Calu3 (cell line): ENCODE measurements around the gene MIDN. TPM values are rescaled to one million over a fixed set of nuclear protein-coding genes. Genes with fewer than 3 reads are reported as not detected.

Experiments used
- BruUV-seq: library from RNA; stranded (reverse); fragments of 400-500 nt; replicated peaks from 2 replicates; lab custom pipeline; 2021; lab: Mats Ljungman, UMichigan
- CTCF ChIA-PET: fragments of 300-600 bp; sonication (Branson Sonifier 250); formaldehyde crosslinking; loops from one replicate; lab custom pipeline; 2022; ENCODE audit warnings: antibody characterized with exemption; lab: Charles Lee
- DNase-seq: peaks from one replicate; pipeline ENCODE4 v3.0.0; 2022
- H3K27ac Mint-ChIP-seq: one replicate; pipeline ENCODE4 v1.8.0; 2022; ENCODE audit warnings: mixed read lengths; ENCODE audit not compliant: unreplicated experiment
- H3K27me3 Mint-ChIP-seq: one replicate; pipeline ENCODE4 v1.8.0; 2022; ENCODE audit warnings: mixed read lengths; ENCODE audit not compliant: unreplicated experiment
- H3K36me3 Mint-ChIP-seq: one replicate; pipeline ENCODE4 v1.8.0; 2022; ENCODE audit warnings: mild to moderate bottlenecking, moderate library complexity, mixed read lengths; ENCODE audit not compliant: insufficient read depth, unreplicated experiment
- H3K4me1 Mint-ChIP-seq: one replicate; pipeline ENCODE4 v1.8.0; 2022; ENCODE audit warnings: mild to moderate bottlenecking, low read depth, mixed read lengths; ENCODE audit not compliant: unreplicated experiment
- H3K4me3 Mint-ChIP-seq: one replicate; pipeline ENCODE4 v1.8.0; 2022; ENCODE audit warnings: mild to moderate bottlenecking, low read depth, moderate library complexity, mixed read lengths; ENCODE audit not compliant: unreplicated experiment
- H3K9me3 Mint-ChIP-seq: one replicate; pipeline ENCODE4 v1.8.0; 2022; ENCODE audit warnings: low read depth, mixed read lengths; ENCODE audit not compliant: unreplicated experiment
- CTCF ChIP-seq: fragments of 200-600 bp; IDR thresholded peaks from one replicate; pipeline ENCODE4 v1.8.0; 2022; ENCODE audit warnings: antibody characterized with exemption; ENCODE audit not compliant: unreplicated experiment
- intact Hi-C: fragments of 100-400 bp; cut with micrococcal nuclease; formaldehyde crosslinking; loops from one replicate; pipeline ENCODE4 v1.10.0; 2022; ENCODE audit not compliant: unreplicated experiment
- total RNA-seq: library from RNA; stranded (reverse); gene quantifications from 2 replicates; pipeline ENCODE4 v1.2.3, GENCODE V29; 2022

Gene MIDN
- total RNA-seq, 1 experiment from 2014 or later = 61.8 TPM

DNA sequence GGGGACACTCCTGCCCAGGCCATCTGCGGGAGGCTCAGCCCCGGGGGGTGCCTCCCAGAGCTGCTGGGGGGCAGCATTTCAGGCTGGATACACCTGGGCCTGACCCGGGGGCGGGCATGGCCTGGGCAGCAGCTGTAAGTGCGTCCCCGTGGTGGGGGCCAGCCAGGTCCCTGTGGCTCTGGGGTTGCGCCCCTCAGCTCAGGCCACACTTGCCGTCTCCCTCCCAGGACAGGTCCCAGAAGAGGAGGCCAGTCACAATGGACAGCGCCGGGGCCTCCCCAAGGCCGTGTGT is 22.2 kb upstream of the MIDN start:
- Mint-ChIP-seq H3K4me1 (no peaks in the 10 kb centered on the region), H3K27me3 (no peaks in the 10 kb centered on the region)
- CTCF ChIA-PET = no interaction called here

GRCh38 chr19:1226522-1227303 is 21.7 kb upstream of the MIDN start:
- peaks cover 4% of the 10 kb centered on the region for H3K4me1 Mint-ChIP-seq
- H3K4me3 Mint-ChIP-seq = no peak overlapping the region
- peaks cover 14% of the 10 kb centered on the region for H3K36me3 Mint-ChIP-seq
- intact Hi-C loops = no loop called here
- no peak for DNase-seq
- H3K27ac Mint-ChIP-seq = no peak overlapping the region
- TF ChIP-seq CTCF = no peak
- CTCF ChIA-PET = no interaction called here
- BruUV-seq = no TSS peak
- H3K27me3 Mint-ChIP-seq = no peaks in the 10 kb centered on the region
- H3K9me3 Mint-ChIP-seq = no peaks in the 10 kb centered on the region

More for the DNA sequence above, 22.2 kb upstream of the MIDN start:
- DNase-seq = no peak
- Mint-ChIP-seq H3K27ac (no peak overlapping the region), H3K36me3 (peaks cover 11% of the 10 kb centered on the region), H3K9me3 (no peaks in the 10 kb centered on the region), H3K4me3 (no peak overlapping the region)
- intact Hi-C loops = no loop called here
- TF ChIP-seq CTCF = no peak
- no TSS peak for BruUV-seq

DNA sequence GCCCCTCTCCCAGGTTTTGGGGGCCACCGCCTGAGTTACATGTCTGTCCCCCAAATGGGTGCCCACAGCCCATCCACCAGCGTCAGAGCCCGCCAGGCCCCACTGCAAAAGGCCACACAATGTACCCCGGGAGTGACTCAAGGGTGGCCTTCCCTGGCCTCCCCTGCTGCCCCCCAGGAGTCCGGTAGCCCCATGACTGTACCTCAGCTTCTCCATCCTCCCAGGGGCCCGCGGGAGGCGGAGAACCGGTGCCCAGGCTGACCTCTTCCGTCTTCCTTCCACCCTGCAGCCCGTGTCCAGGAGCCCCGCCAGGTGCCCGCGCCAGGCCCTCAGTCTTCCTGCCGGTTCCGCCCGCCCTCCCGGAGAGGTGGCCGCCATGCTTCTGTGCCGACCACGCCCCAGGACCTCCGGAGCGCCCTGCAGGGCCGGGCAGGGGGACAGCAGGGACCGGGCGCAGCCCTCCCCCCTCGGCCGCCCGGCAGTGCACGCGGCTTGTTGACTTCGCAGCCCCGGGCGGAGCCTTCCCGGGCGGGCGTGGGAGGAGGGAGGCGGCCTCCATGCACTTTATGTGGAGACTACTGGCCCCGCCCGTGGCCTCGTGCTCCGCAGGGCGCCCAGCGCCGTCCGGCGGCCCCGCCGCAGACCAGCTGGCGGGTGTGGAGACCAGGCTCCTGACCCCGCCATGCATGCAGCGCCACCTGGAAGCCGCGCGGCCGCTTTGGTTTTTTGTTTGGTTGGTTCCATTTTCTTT is 20.9 kb upstream of the MIDN start:
- peaks cover 12% of the 10 kb centered on the region for H3K4me1 Mint-ChIP-seq
- H3K4me3 Mint-ChIP-seq = no peak overlapping the region
- no peak for DNase-seq
- TF ChIP-seq CTCF = no peak
- H3K27me3 Mint-ChIP-seq = no peaks in the 10 kb centered on the region
- H3K27ac Mint-ChIP-seq = no peak overlapping the region
- BruUV-seq = no TSS peak
- no peaks in the 10 kb centered on the region for H3K9me3 Mint-ChIP-seq
- CTCF ChIA-PET = interaction anchor here (0.6 kb wide), 1 partner anchor 716 kb away, joined by 6 read pairs; no protein-coding TSS in a partner anchor
- intact Hi-C loops = no loop called here
- peaks cover 22% of the 10 kb centered on the region for H3K36me3 Mint-ChIP-seq

GRCh38 chr19:1228161-1228957 is 20.0 kb upstream of the MIDN start:
- BruUV-seq = no TSS peak
- peaks cover 14% of the 10 kb centered on the region for H3K4me1 Mint-ChIP-seq
- H3K4me3 Mint-ChIP-seq = no peak overlapping the region
- intact Hi-C loops = no loop called here
- H3K36me3 Mint-ChIP-seq = peaks cover 22% of the 10 kb centered on the region
- no peak for DNase-seq
- no peak for TF ChIP-seq CTCF
- H3K27ac Mint-ChIP-seq = no peak overlapping the region
- CTCF ChIA-PET = interaction anchor here (0.6 kb wide), 1 partner anchor 715 kb away, joined by 6 read pairs; no protein-coding TSS in a partner anchor
- H3K9me3 Mint-ChIP-seq = no peaks in the 10 kb centered on the region
- H3K27me3 Mint-ChIP-seq = no peaks in the 10 kb centered on the region
